ENCODE results near the gene HS6ST3.

Gene HS6ST3

DNA sequence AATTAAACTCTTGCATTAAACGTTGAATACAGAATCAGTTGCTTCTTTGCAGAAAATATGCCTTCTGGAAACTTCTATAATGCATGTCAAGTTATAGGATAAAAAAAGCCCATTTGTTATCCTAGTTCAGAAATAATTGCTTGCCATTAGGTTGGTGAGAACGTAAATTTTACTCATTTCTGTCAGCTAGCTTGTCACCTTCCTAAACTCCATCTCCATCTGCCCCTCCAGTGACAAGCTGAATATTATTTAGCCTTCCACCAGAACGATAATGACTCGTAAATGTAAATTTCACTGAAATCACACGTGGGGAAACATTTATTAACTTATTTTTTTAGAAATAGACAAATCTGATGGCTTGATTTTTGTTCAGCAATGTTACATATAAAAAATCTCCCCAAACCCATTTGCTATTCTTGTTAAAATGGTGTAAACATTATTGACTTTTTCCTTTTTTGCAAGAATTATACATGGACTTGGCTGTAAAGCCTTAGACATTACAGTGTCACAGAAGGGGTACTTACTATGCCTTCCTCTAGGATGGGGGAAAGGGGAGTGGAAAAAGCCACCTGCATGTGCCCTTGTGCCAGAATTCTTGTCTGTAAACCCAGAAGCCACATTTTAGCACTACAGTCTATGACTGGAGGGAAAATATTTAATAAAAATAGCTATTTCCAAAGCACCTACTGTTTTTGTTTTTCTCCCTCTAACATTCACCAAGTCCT lies 577.5 kb downstream of the HS6ST3 start:
- DNase-seq, result no peak

GRCh38 chr13:96671073-96671472 lies 581.2 kb downstream of the HS6ST3 start:
- DNase-seq, result no peak

DNA sequence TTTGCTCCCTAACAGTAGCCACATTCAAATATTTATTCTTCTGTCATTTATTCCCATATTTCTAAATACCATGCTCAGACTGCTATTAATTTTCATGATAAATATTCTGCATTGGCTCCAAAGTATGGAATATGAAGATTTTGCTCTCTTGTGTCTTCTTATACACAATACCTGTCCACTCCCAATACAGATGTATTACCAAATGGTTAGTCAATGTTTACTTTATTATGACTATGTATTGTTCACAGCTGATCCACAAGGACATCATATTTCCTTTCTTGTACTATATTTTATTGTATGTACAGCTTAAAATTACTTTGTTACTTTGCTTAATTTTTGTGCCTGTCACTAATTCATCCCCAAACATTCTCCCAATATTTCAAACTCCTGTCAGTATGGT lies 582.1 kb downstream of the HS6ST3 start:
- no peak for DNase-seq

- DNase-seq, result no peak
Observed at GRCh38 chr13:96673825-96674224, 583.9 kb downstream of the HS6ST3 start.

DNA sequence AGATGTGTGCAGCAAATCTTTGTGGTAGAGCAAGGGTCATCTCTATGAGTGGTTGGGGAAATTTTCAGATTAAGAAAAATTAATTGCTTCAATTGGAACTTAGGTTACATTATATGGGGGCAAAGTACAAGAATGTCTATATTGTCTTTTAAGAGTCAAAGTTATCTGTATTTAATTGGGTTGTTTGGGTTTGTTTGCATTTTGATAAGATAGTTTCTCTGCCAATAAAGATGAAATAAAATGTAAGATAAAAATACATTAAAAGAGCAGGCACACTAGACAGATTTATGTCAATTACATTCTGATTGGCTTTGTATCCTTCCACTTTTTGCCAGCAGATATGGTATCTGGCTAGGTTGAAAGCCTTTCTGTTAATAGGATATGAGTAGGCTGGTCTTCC lies 587.1 kb downstream of the HS6ST3 start:
- DNase-seq, result no peak

- DNase-seq, result no peak
Observed at GRCh38 chr13:96678801-96679200, 588.9 kb downstream of the HS6ST3 start.

DNA sequence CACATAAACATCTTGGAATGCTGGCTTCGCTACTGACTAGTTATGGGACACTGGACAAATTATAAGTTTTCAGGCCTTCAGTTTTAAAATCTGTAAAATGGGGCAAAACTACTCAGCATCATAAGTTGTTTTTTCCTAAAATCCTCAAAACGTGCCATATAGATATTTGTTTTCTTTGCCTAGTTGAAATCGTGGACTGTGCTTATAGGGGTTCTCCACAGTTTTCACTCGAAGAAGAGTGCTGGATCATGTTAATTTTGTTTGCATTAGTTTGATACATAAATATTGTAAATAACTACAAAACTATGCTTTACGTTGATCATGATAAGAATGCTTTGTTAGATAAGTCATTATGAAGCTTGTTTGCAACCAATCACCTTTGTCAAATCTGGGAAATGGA lies 591.0 kb downstream of the HS6ST3 start:
- no peak for DNase-seq

GRCh38 chr13:96681766-96682165 lies 591.9 kb downstream of the HS6ST3 start:
- DNase-seq, result no peak

DNA sequence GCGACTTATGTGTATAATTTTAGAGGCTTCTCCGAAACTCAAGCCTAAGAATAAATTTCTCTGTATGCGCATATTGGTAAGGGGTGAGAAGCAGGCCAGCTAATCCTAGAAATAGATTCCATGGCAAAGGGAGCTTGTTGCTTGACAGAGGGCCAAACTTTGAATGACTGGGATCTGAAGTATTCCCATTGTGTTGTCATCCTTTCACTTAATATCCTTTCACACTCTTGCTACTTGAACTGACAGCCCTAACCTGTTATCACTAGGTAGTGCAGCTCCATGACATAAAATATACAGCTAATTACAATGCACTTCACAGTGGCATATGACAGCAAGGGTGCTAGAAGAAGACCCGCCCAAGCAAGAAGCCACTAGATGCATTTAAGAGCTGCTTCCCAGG lies 594.6 kb downstream of the HS6ST3 start:
- DNase-seq, result no peak

GRCh38 chr13:96684907-96685306 lies 595.0 kb downstream of the HS6ST3 start:
- DNase-seq, result no peak

GRCh38 chr13:96686286-96686685 lies 596.4 kb downstream of the HS6ST3 start:
- DNase-seq, result no peak

GRCh38 chr13:96687191-96687590 lies 597.3 kb downstream of the HS6ST3 start:
- DNase-seq, result no peak

GRCh38 chr13:96690998-96691397 lies 601.1 kb downstream of the HS6ST3 start:
- no peak for DNase-seq

DNA sequence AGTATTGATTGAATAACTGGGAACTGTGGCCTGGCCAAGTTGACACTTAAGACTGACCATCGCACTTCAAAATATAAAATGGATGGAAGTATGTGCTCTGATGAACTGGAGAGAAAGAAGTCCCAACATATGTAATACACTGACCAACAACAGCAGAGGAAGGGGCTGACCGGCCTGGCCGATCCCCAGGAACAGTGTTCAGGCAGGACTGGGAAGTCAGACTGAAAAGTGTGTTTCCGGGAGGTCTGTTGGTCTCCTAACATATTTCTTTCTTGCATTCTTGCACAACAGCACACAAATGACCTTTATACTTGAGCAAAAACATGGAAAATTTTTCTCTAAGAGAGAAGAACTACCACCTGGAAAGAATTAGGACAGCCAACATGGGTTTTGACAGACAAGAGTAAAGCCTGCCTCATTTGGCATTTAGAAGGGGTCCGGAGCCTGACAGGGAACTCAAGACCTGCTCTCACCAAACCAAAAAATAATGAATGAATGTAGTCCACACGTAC lies 606.5 kb downstream of the HS6ST3 start:
- DNase-seq, result no peak

- no peak for DNase-seq
Observed at GRCh38 chr13:96700657-96701056, 610.8 kb downstream of the HS6ST3 start.

DNA sequence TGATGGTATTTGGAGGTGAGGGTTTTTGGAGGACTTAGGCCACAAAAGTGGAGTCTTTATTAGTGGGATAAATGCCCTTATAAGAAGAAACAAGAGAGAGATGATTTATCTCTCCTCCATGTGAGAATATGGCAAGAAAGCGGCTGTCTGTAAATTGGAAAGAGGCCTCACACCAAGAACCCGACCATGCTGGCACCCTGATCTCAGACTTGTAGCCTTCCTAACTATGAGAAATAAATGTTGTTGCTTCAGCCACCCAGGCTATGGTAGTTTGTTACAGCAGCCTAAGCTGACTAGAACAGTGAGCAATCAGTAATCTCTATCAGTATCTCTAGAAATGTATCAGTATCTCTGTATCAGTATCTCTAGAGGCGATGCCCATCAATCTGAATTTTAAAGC lies 617.2 kb downstream of the HS6ST3 start:
- DNase-seq, result no peak

- DNase-seq, result no peak
Observed at GRCh38 chr13:96710166-96710862, 620.4 kb downstream of the HS6ST3 start.

- no peak for DNase-seq
Observed at GRCh38 chr13:96720446-96720845, 630.5 kb downstream of the HS6ST3 start.

GRCh38 chr13:96726651-96727050 lies 636.7 kb downstream of the HS6ST3 start:
- no peak for DNase-seq

- no peak for DNase-seq
Observed at GRCh38 chr13:96728463-96728862, 638.6 kb downstream of the HS6ST3 start.

DNA sequence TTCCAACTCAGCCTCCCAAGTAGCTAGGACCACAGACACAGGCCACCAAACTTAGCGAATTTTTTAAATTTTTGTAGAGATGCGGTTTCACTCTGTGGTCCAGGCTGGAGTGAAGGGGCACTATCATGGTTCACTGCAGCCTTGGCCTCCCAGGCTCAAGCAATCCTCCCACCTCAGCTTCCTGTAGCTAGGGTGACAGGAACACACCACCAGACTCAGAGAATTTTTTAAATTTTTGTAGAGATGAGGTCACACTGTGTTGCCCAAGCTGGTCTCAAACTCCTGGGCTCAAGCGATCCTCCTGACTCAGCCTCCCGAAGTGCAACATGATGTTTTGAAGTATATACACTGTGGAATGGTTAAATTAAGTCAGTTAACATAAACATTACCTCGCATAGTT lies 640.8 kb downstream of the HS6ST3 start:
- no peak for DNase-seq

GRCh38 chr13:96734499-96734898 lies 644.6 kb downstream of the HS6ST3 start:
- DNase-seq, result no peak

GRCh38 chr13:96741779-96742178 lies 651.9 kb downstream of the HS6ST3 start:
- no peak for DNase-seq

Measured in inflammatory macrophage (primary cell).